K562 (cell line): Measurements from ENCODE around the gene NUAK1. TPM values are rescaled to one million over a fixed set of nuclear protein-coding genes. Genes with fewer than 3 reads are reported as not detected.

Experiments used
- ATAC-seq: fragments of 200-7000 bp; cut with Tn5 transposase; 3 replicates; pipeline ENCODE4 v1.9.1; 2020; ENCODE audit warnings: moderate library complexity
- BruUV-seq: library from RNA; stranded (reverse); fragments of 400-500 nt; replicated peaks from 2 replicates; lab custom pipeline; 2021; lab: Mats Ljungman, UMichigan
- CTCF ChIA-PET: fragments of 300-600 bp; formaldehyde crosslinking; extraction: SDS; loops from one replicate; lab custom pipeline; 2021; ENCODE audit warnings: low intra/inter-chr PET ratio; lab: Yijun Ruan, JAX
- POLR2A ChIA-PET: fragments of 300-600, 350-650 bp; sonication (Branson Sonifier 250); formaldehyde crosslinking; extraction: SDS; loops from one replicate; lab custom pipeline; 2021; ENCODE audit warnings: antibody characterized with exemption, inconsistent platforms; lab: Yijun Ruan, JAX
- DNase-seq, 4 experiments: peaks; one replicate each; pipeline versions ENCODE4 v3.0.0 to v3.0.0-alpha.2; 2011 to 2018; ENCODE audit warnings: low spot score in 3 of 4, mixed read lengths in 3 of 4; ENCODE audit errors: extremely low read depth in 1 of 4
- FAIRE-seq: peaks from 2 replicates; lab custom pipeline; 2011; peaks lifted over from hg19 to GRCh38; lab: Jason Lieb, UNC
- H2AFZ ChIP-seq: 2 replicates; pipeline ENCODE4 v1.6.0; 2011; ENCODE audit warnings: low read depth, low read length, control low read depth, inconsistent platforms
- H3K27ac ChIP-seq: fragments of 200-600 bp; 3 replicates; pipeline ENCODE4 v1.8.0; 2011; ENCODE audit warnings: low read depth, mild to moderate bottlenecking, control low read depth, inconsistent platforms, low read length, moderate library complexity, mixed read lengths; ENCODE audit errors: extremely low read depth
- H3K27me3 ChIP-seq, 2 experiments: fragments of 300-600 bp in 1 of 2; 2 replicates in 1 of 2; 3 replicates in 1 of 2; pipeline versions ENCODE4 v1.6.0 to v1.8.0; 2011; ENCODE audit warnings: inconsistent platforms in 2 of 2, low read length in 2 of 2, mild to moderate bottlenecking in 1 of 2, mixed read lengths in 1 of 2, moderate library complexity in 1 of 2; ENCODE audit not compliant: control insufficient read depth in 2 of 2, insufficient read depth in 2 of 2
- H3K36me3 ChIP-seq: fragments of 300-600 bp; 3 replicates; pipeline ENCODE4 v1.8.0; 2011; ENCODE audit warnings: mild to moderate bottlenecking, low read length, inconsistent platforms; ENCODE audit not compliant: control insufficient read depth, insufficient read depth
- H3K4me1 ChIP-seq, 2 experiments: fragments of 200-600 bp in 1 of 2; replicated peaks in 1 of 2; 2 replicates in 1 of 2; 3 replicates in 1 of 2; pipeline versions ENCODE4 v1.5.1 to v1.8.0; 2011; ENCODE audit warnings: inconsistent platforms in 2 of 2, low read length in 2 of 2, mild to moderate bottlenecking in 1 of 2, mixed read lengths in 1 of 2, moderate library complexity in 1 of 2; ENCODE audit not compliant: control insufficient read depth in 2 of 2, insufficient read depth in 2 of 2
- H3K4me2 ChIP-seq: 2 replicates; pipeline ENCODE4 v1.6.1; 2011; ENCODE audit warnings: low read length, control low read depth, inconsistent platforms, mixed read lengths; ENCODE audit not compliant: insufficient read depth
- H3K4me3 ChIP-seq: fragments of 200-600 bp; sonication (generic), shearing (Covaris generic); 2 replicates; pipeline ENCODE4 v1.5.1; 2016; ENCODE audit warnings: control low read depth, inconsistent platforms
- H3K79me2 ChIP-seq: fragments of 200-600 bp; 3 replicates; pipeline ENCODE4 v1.8.0; 2011; ENCODE audit warnings: low read length, inconsistent platforms; ENCODE audit not compliant: control insufficient read depth, insufficient read depth
- H3K9ac ChIP-seq, 2 experiments: 2 replicates each; pipeline versions ENCODE4 v1.6.0 to v1.6.1; 2011; ENCODE audit warnings: low read depth in 2 of 2, low read length in 2 of 2, control low read depth in 1 of 2, inconsistent platforms in 1 of 2, mild to moderate bottlenecking in 1 of 2, mixed read lengths in 1 of 2; ENCODE audit not compliant: insufficient read depth in 1 of 2
- H3K9me1 ChIP-seq: one replicate; pipeline ENCODE4 v1.6.0; 2011; ENCODE audit warnings: inconsistent platforms, mild to moderate bottlenecking, low read length, moderate library complexity; ENCODE audit not compliant: control insufficient read depth, insufficient read depth
- H3K9me3 ChIP-seq: replicated peaks from 2 replicates; pipeline ENCODE4 v1.5.1; 2011; ENCODE audit warnings: low read depth, low read length, inconsistent platforms; ENCODE audit not compliant: control insufficient read depth, insufficient read depth
- H4K20me1 ChIP-seq: replicated peaks from 2 replicates; pipeline ENCODE4 v1.6.1; 2011; ENCODE audit warnings: low read length, inconsistent platforms, mixed read lengths; ENCODE audit not compliant: control insufficient read depth, insufficient read depth
- CAMTA2 ChIP-seq: fragments of 250-450 bp; sonication (Bioruptor Pico); conservative IDR thresholded peaks from 2 replicates; pipeline ENCODE4 v1.5.1; 2022
- CHD2 ChIP-seq: IDR thresholded peaks from 2 replicates; pipeline ENCODE4 v1.6.1; 2011; ENCODE audit warnings: low read depth, low read length
- GTF2E2 ChIP-seq: fragments of 200-800 bp; sonication (Bioruptor generic); IDR thresholded peaks from 2 replicates; pipeline ENCODE4 v1.6.1; 2016; ENCODE audit warnings: missing genetic modification characterization, missing compliant biosample characterization
- HCFC1 ChIP-seq: IDR thresholded peaks from 2 replicates; pipeline ENCODE4 v1.6.1; 2012; ENCODE audit warnings: low read depth, low read length, improper control_type of control experiment
- KAT8 ChIP-seq: fragments of 450-650 bp; IDR thresholded peaks from 2 replicates; pipeline ENCODE4 v1.6.1; 2016; ENCODE audit warnings: low read depth, mild to moderate bottlenecking
- KHSRP ChIP-seq: fragments of 450-650 bp; IDR thresholded peaks from 2 replicates; pipeline ENCODE4 v1.6.1; 2017
- PML ChIP-seq: IDR thresholded peaks from 2 replicates; pipeline ENCODE4 v1.6.1; 2012; ENCODE audit warnings: low read length, inconsistent platforms
- PRMT5 ChIP-seq: sonication (generic); formaldehyde crosslinking; IDR thresholded peaks from 2 replicates; pipeline ENCODE4 v1.5.0; 2020; ENCODE audit warnings: missing genetic modification reagents
- RAD51 ChIP-seq: fragments of 450-650 bp; IDR thresholded peaks from 2 replicates; pipeline ENCODE4 v1.7.1; 2016; ENCODE audit warnings: low read depth, mild to moderate bottlenecking, borderline replicate concordance
- RBM34 ChIP-seq: fragments of 200-400 bp; formaldehyde crosslinking; IDR thresholded peaks from 2 replicates; pipeline ENCODE4 v1.6.1; 2018; ENCODE audit warnings: low read length, borderline replicate concordance; ENCODE audit not compliant: insufficient read depth
- RFX5 ChIP-seq: IDR thresholded peaks from 2 replicates; pipeline ENCODE4 v1.6.1; 2011; ENCODE audit warnings: low read depth, mild to moderate bottlenecking, improper control_type of control experiment, low read length
- SP2 ChIP-seq: IDR thresholded peaks from 2 replicates; pipeline ENCODE4 v1.6.1; 2011; ENCODE audit warnings: mild to moderate bottlenecking, low read depth, low read length, moderate library complexity; ENCODE audit not compliant: poor library complexity, severe bottlenecking; ENCODE audit errors: extremely low read depth
- TFE3 ChIP-seq: fragments of 450-650 bp; formaldehyde crosslinking; IDR thresholded peaks from 2 replicates; pipeline ENCODE4 v1.4.0; 2020; ENCODE audit warnings: mild to moderate bottlenecking, mixed read lengths
- ZEB2 ChIP-seq: fragments of 450-650 bp; IDR thresholded peaks from 2 replicates; pipeline ENCODE4 v1.6.1; 2016
- ZKSCAN8 ChIP-seq: fragments of 200-800 bp; sonication (Bioruptor generic); IDR thresholded peaks from 2 replicates; pipeline ENCODE4 v1.6.1; 2016; ENCODE audit warnings: missing genetic modification characterization, missing compliant biosample characterization
- ZNF217 ChIP-seq: sonication (generic); formaldehyde crosslinking; IDR thresholded peaks from 2 replicates; pipeline ENCODE4 v1.8.0; 2022; ENCODE audit warnings: mild to moderate bottlenecking, missing genetic modification reagents
- ZNF277 ChIP-seq: fragments of 250-450 bp; sonication (Bioruptor Pico); IDR thresholded peaks from 2 replicates; pipeline ENCODE4 v1.8.0; 2022; ENCODE audit warnings: inconsistent platforms, mild to moderate bottlenecking, moderate library complexity, borderline replicate concordance
- WGBS: fragments of 100-300 bp; shearing (Covaris generic); methylation state at CpG from one replicate; pipeline ENCODE4 v1.1.6; 2016; ENCODE audit warnings: low coverage, mixed read lengths; ENCODE audit not compliant: insufficient coverage; ENCODE audit errors: missing lambda C conversion rate; 5-methylcytosine and 5-hydroxymethylcytosine counted together
- in situ Hi-C: fragments of 300-500 bp; cut with MboI; formaldehyde crosslinking; loops from 4 replicates; pipeline ENCODE4 v1.15.0; 2018; ENCODE audit warnings: inconsistent platforms, mixed read lengths
- intact Hi-C: fragments of 100-400 bp; cut with micrococcal nuclease; formaldehyde crosslinking; loops from 2 replicates; pipeline ENCODE4 v1.14.2; 2022
- polyA plus RNA-seq, 8 experiments: library from polyadenylated mRNA; depleted of rRNA in 4 of 8; stranded (reverse) in 5 of 8; unstranded in 3 of 8; fragments of >200 nt; fragmentation: Nextera tagmentation in 2 of 8; fragmentation: Illumina TruSeq in 1 of 8; extraction: Ambion mirVana in 2 of 8; extraction: Trizol in 1 of 8; gene quantifications; 2 replicates each; pipeline versions ENCODE4 v1.2.1 to v1.2.3, GENCODE V29; 2011 to 2014; ENCODE audit warnings: inconsistent platforms in 1 of 8, missing spikeins in 1 of 8
- total RNA-seq, 7 experiments: library from RNA; depleted of rRNA in 6 of 7; stranded (reverse); fragments of >200 nt in 6 of 7; fragmentation: Illumina TruSeq in 2 of 7; extraction: Trizol in 2 of 7; gene quantifications; 2 replicates each; pipeline versions ENCODE4 v1.2.1 to v1.2.3, GENCODE V29; 2011 to 2021; ENCODE audit warnings: low replicate concordance in 1 of 7
- TF ChIP-seq, protein P1 (sequence below), 2 experiments: fragments of 450-650 bp in 1 of 2; sonication (generic) in 1 of 2; formaldehyde crosslinking in 1 of 2; IDR thresholded peaks in 1 of 2; conservative IDR thresholded peaks in 1 of 2; 2 replicates each; pipeline versions ENCODE4 v1.6.1 to v1.8.1; 2016 to 2023; ENCODE audit warnings: mild to moderate bottlenecking in 2 of 2, moderate library complexity in 2 of 2, inconsistent platforms in 1 of 2, missing genetic modification reagents in 1 of 2

The NUAK1 gene
- total and polyA plus RNA-seq, 9 of the 15 experiments (the other 6 are each of a cell fraction or from before 2014, with no cell fraction given) = 0.02 TPM; not detected in 8

DNA sequence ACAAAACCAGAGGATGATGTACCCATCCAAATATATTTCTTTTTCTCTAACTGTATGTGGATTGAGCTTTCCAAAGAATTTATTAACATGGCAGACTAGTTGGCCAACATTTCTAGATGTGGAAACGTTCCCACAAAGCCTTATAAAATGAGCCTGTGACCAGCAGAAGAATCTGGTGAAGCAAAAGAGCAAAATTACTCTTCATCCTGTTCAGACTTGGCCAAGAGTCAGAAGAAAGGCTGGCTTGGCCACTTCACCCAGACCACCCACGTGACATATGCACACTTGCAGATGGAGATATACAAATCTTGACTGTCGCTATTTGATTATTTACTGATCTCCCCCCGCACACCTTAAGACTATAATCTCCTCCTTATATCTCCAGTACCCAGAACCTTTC lies 96.7 kb downstream of the NUAK1 start (continued):
- TF ChIP-seq, protein P1, sequence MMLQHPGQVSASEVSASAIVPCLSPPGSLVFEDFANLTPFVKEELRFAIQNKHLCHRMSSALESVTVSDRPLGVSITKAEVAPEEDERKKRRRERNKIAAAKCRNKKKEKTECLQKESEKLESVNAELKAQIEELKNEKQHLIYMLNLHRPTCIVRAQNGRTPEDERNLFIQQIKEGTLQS (IDR thresholded peaks at IDR 0.05) = no peak
- TF ChIP-seq, protein P1 (CRISPR knock-in tag; conservative IDR thresholded peaks at IDR 0.05) = no peak
- no peak for TF ChIP-seq CAMTA2 (CRISPR knock-in tag)
- no peak for TF ChIP-seq SP2
- TF ChIP-seq KAT8 = no peak
- TF ChIP-seq TFE3 (CRISPR knock-in tag) = no peak

GRCh38 chr12:106040521-106040920 lies 98.2 kb downstream of the NUAK1 start:
- ChIA-PET CTCF (no interaction called here), POLR2A (no interaction called here)
- DNase-seq (no peak), ATAC-seq (no peak), FAIRE-seq (no peak)
- Histone ChIP-seq H3K36me3 (no peaks in the 10 kb centered on the region), H3K27me3 (no peaks in the 10 kb centered on the region), H3K9me1 (no peaks in the 10 kb centered on the region), H4K20me1 (no peaks in the 10 kb centered on the region), H3K4me3 (no peak overlapping the region), H3K79me2 (no peaks in the 10 kb centered on the region), H3K27ac (no peak overlapping the region), H2AFZ (no peak overlapping the region), H3K4me1 (0 out of 5 replicates have a peak, but pooled peaks cover 0 to 3% of the 10 kb centered on the region in 2 experiments), H3K4me2 (no peak overlapping the region), H3K9me3 (no peaks in the 10 kb centered on the region), H3K9ac (no peak overlapping the region)
- BruUV-seq = no TSS peak
- in situ Hi-C loops (no loop called here), intact Hi-C loops (no loop called here)
- WGBS = 3% methylated on average over 7 of the region's 7 CpGs
- no peak for TF ChIP-seq RAD51
- no peak for TF ChIP-seq RFX5
- no peak for TF ChIP-seq ZEB2
- no peak for TF ChIP-seq ZKSCAN8 (CRISPR knock-in tag)
- TF ChIP-seq HCFC1 = no peak
- TF ChIP-seq ZNF277 (CRISPR knock-in tag) = no peak
- no peak for TF ChIP-seq ZNF217 (CRISPR knock-in tag)
- no peak for TF ChIP-seq KHSRP
- no peak for TF ChIP-seq PRMT5 (CRISPR knock-in tag)
- TF ChIP-seq GTF2E2 (tag) = no peak
- TF ChIP-seq RBM34 = no peak
- TF ChIP-seq, protein P1 (IDR thresholded peaks at IDR 0.05) = no peak
- TF ChIP-seq, protein P1 (CRISPR knock-in tag; conservative IDR thresholded peaks at IDR 0.05) = no peak
- no peak for TF ChIP-seq PML
- TF ChIP-seq CHD2 = no peak
